Esophagus muscularis mucosa (tissue), 4 donors: ENCODE results near the gene CA12. TPM values are rescaled to one million over a fixed set of nuclear protein-coding genes. Genes with fewer than 3 reads are reported as not detected.

ENCODE experiments used
- DNase-seq: peaks from one replicate; pipeline ENCODE4 v3.0.0-alpha.2; 2017; ENCODE audit errors: extremely low spot score
- H3K27ac ChIP-seq, 4 donors: fragments of 200-600 bp; sonication (generic); replicated peaks in 1 of 4; 1 replicate in 3 of 4; 2 replicates in 1 of 4; pipeline ENCODE4 v1.5.1; 2016 to 2019; ENCODE audit warnings: mild to moderate bottlenecking in 1 of 4
- H3K27me3 ChIP-seq, 4 donors: fragments of 200-600 bp; sonication (generic); one replicate each; pipeline versions ENCODE4 v1.5.1 to v1.6.0; 2016 to 2019
- H3K36me3 ChIP-seq, 4 donors: fragments of 200-600 bp; sonication (generic); one replicate each; pipeline ENCODE4 v1.5.1; 2016 to 2019
- H3K4me1 ChIP-seq, 4 donors: fragments of 200-600 bp; sonication (generic); one replicate each; pipeline ENCODE4 v1.5.1; 2016 to 2019
- H3K4me3 ChIP-seq, 4 donors: fragments of 200-600 bp; sonication (generic); 1 replicate in 2 of 4; 2 replicates in 2 of 4; pipeline ENCODE4 v1.5.1; 2016 to 2019; ENCODE audit warnings: mild to moderate bottlenecking in 4 of 4, moderate library complexity in 1 of 4
- H3K9me3 ChIP-seq, 4 donors: fragments of 200-600 bp; sonication (generic); 1 replicate in 3 of 4; 2 replicates in 1 of 4; pipeline ENCODE4 v1.5.1; 2016 to 2019
- CTCF ChIP-seq, 3 experiments: fragments of 200-600 bp in 2 of 3; fragments of 450-650 bp in 1 of 3; sonication (generic) in 2 of 3; IDR thresholded peaks; one replicate each; pipeline ENCODE4 v1.5.1; 2017 to 2019; ENCODE audit warnings: antibody characterized with exemption in 3 of 3, mild to moderate bottlenecking in 2 of 3, moderate library complexity in 1 of 3
- EP300 ChIP-seq: sonication (generic); formaldehyde crosslinking; IDR thresholded peaks from one replicate; pipeline ENCODE4 v1.6.1; 2017; ENCODE audit warnings: antibody characterized with exemption
- POLR2A ChIP-seq: fragments of 450-650 bp; IDR thresholded peaks from one replicate; pipeline ENCODE4 v1.6.1; 2017; ENCODE audit warnings: antibody characterized with exemption, moderate library complexity, mild to moderate bottlenecking, low read depth
- POLR2AphosphoS5 ChIP-seq, 2 donors: sonication (generic); formaldehyde crosslinking; IDR thresholded peaks; one replicate each; pipeline ENCODE4 v1.6.1; 2017; ENCODE audit warnings: antibody characterized with exemption in 2 of 2
- WGBS: methylation state at CpG from one replicate; pipeline ENCODE4 v1.1.5; 2018; 5-methylcytosine and 5-hydroxymethylcytosine counted together
- intact Hi-C: fragments of 100-400 bp; cut with DNase I; formaldehyde crosslinking; loops from one replicate; pipeline ENCODE4 v1.15.1; 2023
- total RNA-seq, 4 donors: library from RNA; depleted of rRNA; stranded (reverse); fragments of >200 nt; gene quantifications; one replicate each; pipeline versions ENCODE4 v1.1.0 to v1.2.1, GENCODE V29; 2016

The CA12 gene
- total RNA-seq, 4 donors from 2014 or later = 2.3 to 14.5 (median 6.0) TPM

- 91% methylated on average over 3 of the region's 3 CpGs for WGBS
- H3K36me3 ChIP-seq = peaks cover 4 to 21% (median 11%) of the 10 kb centered on the region in 4 donors
- intact Hi-C loops = no loop called here
These were observed 71.0 kb downstream of the CA12 start for GRCh38 chr15:63310646-63311045.

GRCh38 chr15:63308947-63309346 is 72.7 kb downstream of the CA12 start:
- Histone ChIP-seq H3K36me3 (peaks cover 6 to 38% (median 18%) of the 10 kb centered on the region in 4 donors), H3K4me3 (no peak overlapping the region), H3K9me3 (no peaks in the 10 kb centered on the region), H3K27ac (no peak overlapping the region), H3K27me3 (no peaks in the 10 kb centered on the region), H3K4me1 (no peaks in the 10 kb centered on the region)
- intact Hi-C loops = no loop called here
- TF ChIP-seq POLR2A (no peak), EP300 (no peak), CTCF (IDR thresholded peaks at IDR 0.05) (no peak), POLR2AphosphoS5 (IDR thresholded peaks at IDR 0.05) (no peak)
- WGBS = 83% methylated on average over 2 of the region's 2 CpGs
- DNase-seq = no peak

More at GRCh38 chr15:63310646-63311045, 71.0 kb downstream of the CA12 start:
- Histone ChIP-seq H3K4me1 (no peaks in the 10 kb centered on the region), H3K27ac (no peak overlapping the region), H3K4me3 (no peak overlapping the region), H3K9me3 (no peaks in the 10 kb centered on the region), H3K27me3 (no peaks in the 10 kb centered on the region)
- DNase-seq = no peak
- no peak for TF ChIP-seq POLR2AphosphoS5 (IDR thresholded peaks at IDR 0.05)
- no peak for TF ChIP-seq EP300
- no peak for TF ChIP-seq CTCF (IDR thresholded peaks at IDR 0.05)
- no peak for TF ChIP-seq POLR2A

- TF ChIP-seq POLR2A (no peak), POLR2AphosphoS5 (IDR thresholded peaks at IDR 0.05) (no peak), EP300 (no peak), CTCF (IDR thresholded peaks at IDR 0.05) (no peak)
- no peak overlapping the region for H3K27ac ChIP-seq
- intact Hi-C loops = no loop called here
- no peaks in the 10 kb centered on the region for H3K4me1 ChIP-seq
- 78% methylated on average over 4 of the region's 4 CpGs for WGBS
- DNase-seq = no peak
- peaks cover 6 to 42% (median 21%) of the 10 kb centered on the region in 4 donors for H3K36me3 ChIP-seq
- H3K4me3 ChIP-seq = no peak overlapping the region
- no peaks in the 10 kb centered on the region for H3K9me3 ChIP-seq
- H3K27me3 ChIP-seq = no peaks in the 10 kb centered on the region
These were observed 73.2 kb downstream of the CA12 start for GRCh38 chr15:63308491-63308890.

GRCh38 chr15:63306492-63307073 is 75.1 kb downstream of the CA12 start:
- H3K4me1 ChIP-seq = no peaks in the 10 kb centered on the region
- no peak for TF ChIP-seq EP300
- no peaks in the 10 kb centered on the region for H3K27me3 ChIP-seq
- 91% methylated on average over 5 of the region's 5 CpGs for WGBS
- H3K9me3 ChIP-seq = no peaks in the 10 kb centered on the region
- H3K36me3 ChIP-seq = peaks cover 18 to 61% (median 36%) of the 10 kb centered on the region in 4 donors
- no peak for DNase-seq
- no peak overlapping the region for H3K4me3 ChIP-seq
- intact Hi-C loops = no loop called here
- H3K27ac ChIP-seq = no peak overlapping the region

GRCh38 chr15:63305260-63305659 is 76.4 kb downstream of the CA12 start:
- no peaks in the 10 kb centered on the region for H3K9me3 ChIP-seq
- intact Hi-C loops = no loop called here
- peaks cover 18 to 73% (median 36%) of the 10 kb centered on the region in 4 donors for H3K36me3 ChIP-seq
- TF ChIP-seq CTCF (IDR thresholded peaks at IDR 0.05) (no peak), EP300 (no peak), POLR2AphosphoS5 (IDR thresholded peaks at IDR 0.05) (no peak), POLR2A (no peak)
- H3K4me1 ChIP-seq = no peaks in the 10 kb centered on the region
- H3K4me3 ChIP-seq = no peak overlapping the region
- H3K27ac ChIP-seq = no peak overlapping the region
- H3K27me3 ChIP-seq = no peaks in the 10 kb centered on the region
- WGBS = 89% methylated on average over 5 of the region's 5 CpGs
- no peak for DNase-seq
